GM19240 (cell line): ENCODE results near the gene CYP2A7.
"Not testable (repeated sequence)": the region's sequence is repeated elsewhere in the genome, so short reads cannot be mapped to it uniquely, and the experiment has no call there.

ENCODE experiments used
- DNase-seq: peaks from one replicate; pipeline ENCODE4 v3.0.0; 2011; ENCODE audit warnings: low spot score; ENCODE audit not compliant: insufficient read length

Gene CYP2A7

GRCh38 chr19:40842997-40843652 lies 38.9 kb downstream of the CYP2A7 start:
- not testable (repeated sequence) for DNase-seq

- not testable (repeated sequence) for DNase-seq
Observed at GRCh38 chr19:40842012-40842411, 40.0 kb downstream of the CYP2A7 start.

GRCh38 chr19:40838477-40838876 lies 43.6 kb downstream of the CYP2A7 start:
- DNase-seq, result not testable (repeated sequence)

- no peak for DNase-seq
Observed at GRCh38 chr19:40836754-40837429, 45.1 kb downstream of the CYP2A7 start.

GRCh38 chr19:40833728-40834533 lies 48.1 kb downstream of the CYP2A7 start:
- DNase-seq, result not testable (repeated sequence)

- not testable (repeated sequence) for DNase-seq
Observed at GRCh38 chr19:40832431-40832790, 49.6 kb downstream of the CYP2A7 start.

GRCh38 chr19:40831502-40832430 lies 50.3 kb downstream of the CYP2A7 start:
- DNase-seq, result no peak

GRCh38 chr19:40830741-40831140 lies 51.3 kb downstream of the CYP2A7 start:
- not testable (repeated sequence) for DNase-seq

- DNase-seq, result no peak
Observed at GRCh38 chr19:40829205-40829604, 52.8 kb downstream of the CYP2A7 start.

GRCh38 chr19:40827386-40828247 lies 54.4 kb downstream of the CYP2A7 start:
- no peak for DNase-seq

GRCh38 chr19:40826699-40827385 lies 55.2 kb downstream of the CYP2A7 start:
- DNase-seq, result not testable (repeated sequence)

- DNase-seq, result not testable (repeated sequence)
Observed at GRCh38 chr19:40826312-40826698, 55.7 kb downstream of the CYP2A7 start.

- DNase-seq, result not testable (repeated sequence)
Observed at GRCh38 chr19:40825460-40826095, 56.5 kb downstream of the CYP2A7 start.
